GM23248 (cell line): ENCODE data around the gene GLOD5.

ENCODE experiments used
- EZH2 ChIP-seq: fragments of 200-600 bp; sonication (generic); IDR thresholded peaks from 2 replicates; pipeline ENCODE4 v1.6.1; 2018; ENCODE audit warnings: antibody characterized with exemption, mild to moderate bottlenecking; ENCODE audit not compliant: insufficient read depth, poor library complexity, severe bottlenecking
- EZH2phosphoT487 ChIP-seq: fragments of 200-600 bp; sonication (generic); IDR thresholded peaks from 2 replicates; pipeline ENCODE4 v1.6.1; 2018; ENCODE audit warnings: antibody characterized with exemption, moderate library complexity, mild to moderate bottlenecking, low read depth; ENCODE audit not compliant: insufficient read depth

- no peak for TF ChIP-seq EZH2phosphoT487
- no peak for TF ChIP-seq EZH2
Measured at GRCh38 chrX:48794340-48794910, 32.9 kb downstream of the GLOD5 start.
